Erythroblast (primary cell): ENCODE measurements around the gene FAM13B.

ENCODE experiments used
- GATA1 ChIP-seq: IDR thresholded peaks from 2 replicates; pipeline ENCODE4 v1.6.1; 2011; ENCODE audit warnings: low read depth, mild to moderate bottlenecking, control low read depth, low read length, moderate library complexity
- POLR2A ChIP-seq: IDR thresholded peaks from 2 replicates; pipeline ENCODE4 v1.6.1; 2011; ENCODE audit warnings: mild to moderate bottlenecking, low read length

DNA sequence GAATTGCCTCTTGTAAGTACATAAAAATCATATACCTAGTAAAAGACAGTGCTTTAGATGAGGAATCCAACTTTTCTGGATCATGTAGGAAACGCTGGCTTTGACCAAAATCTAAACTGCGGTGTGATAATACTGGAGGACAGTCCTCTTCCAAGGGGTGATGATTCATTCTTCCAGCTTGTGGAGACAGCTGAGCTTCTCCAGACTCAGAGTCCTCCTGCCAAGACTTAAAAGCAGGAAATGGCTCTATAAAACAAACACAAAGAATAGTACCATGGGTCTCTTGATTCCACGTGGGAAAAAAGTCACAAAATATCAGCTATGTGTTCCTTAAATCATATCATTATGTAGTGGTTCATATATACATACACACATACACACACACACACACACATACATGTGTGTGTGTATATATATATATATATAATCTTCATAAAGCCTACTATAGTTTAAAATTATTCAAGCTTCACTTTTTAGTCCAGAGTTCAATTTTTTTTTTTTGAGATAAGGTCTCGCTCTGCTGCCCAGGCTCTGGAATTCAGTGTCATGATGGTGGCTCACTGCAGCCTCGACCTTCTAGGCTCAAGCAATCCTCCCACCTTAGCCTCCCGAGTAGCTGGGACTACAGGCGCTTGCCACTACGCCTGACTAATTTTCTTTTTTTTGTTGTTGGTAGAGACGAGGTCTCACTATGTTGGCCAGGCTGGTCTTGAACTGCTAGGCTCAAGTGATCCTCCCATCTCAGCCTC is 78.6 kb downstream of the FAM13B start:
- TF ChIP-seq POLR2A (no peak), GATA1 (no peak)
